Stimulated activated CD4-positive, alpha-beta T cell treated with anti-CD3 and anti-CD28 coated beads, Interleukin-15, amount 100 ng/mL, for 1 hour (primary cell): ENCODE measurements around the gene CFAP61.

Experiments used
- DNase-seq, 2 donors: peaks; one replicate each; pipeline ENCODE4 v3.0.0-alpha.2; 2020; ENCODE audit warnings: low read depth in 1 of 2, low spot score in 1 of 2

CFAP61 gene

DNA sequence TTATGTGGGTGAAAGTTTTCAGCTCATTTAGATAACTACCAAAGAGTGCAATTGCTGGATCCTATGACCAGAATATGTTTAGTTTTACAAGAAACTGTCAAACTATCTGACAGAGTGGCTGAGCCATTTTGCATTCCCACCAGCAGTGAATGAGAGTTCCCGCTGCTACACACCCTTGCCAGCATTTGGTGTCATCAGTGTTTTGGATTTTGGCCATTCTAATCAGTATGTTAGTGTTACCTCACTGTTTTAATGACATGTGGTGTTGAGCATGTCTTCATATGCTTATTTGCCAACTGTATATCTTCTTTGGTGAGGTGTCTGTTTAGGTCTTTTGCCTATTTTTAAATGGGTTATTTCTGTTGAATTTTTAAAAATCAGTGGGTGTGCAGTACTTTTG is 120.9 kb downstream of the CFAP61 start:
- no peak for DNase-seq

DNA sequence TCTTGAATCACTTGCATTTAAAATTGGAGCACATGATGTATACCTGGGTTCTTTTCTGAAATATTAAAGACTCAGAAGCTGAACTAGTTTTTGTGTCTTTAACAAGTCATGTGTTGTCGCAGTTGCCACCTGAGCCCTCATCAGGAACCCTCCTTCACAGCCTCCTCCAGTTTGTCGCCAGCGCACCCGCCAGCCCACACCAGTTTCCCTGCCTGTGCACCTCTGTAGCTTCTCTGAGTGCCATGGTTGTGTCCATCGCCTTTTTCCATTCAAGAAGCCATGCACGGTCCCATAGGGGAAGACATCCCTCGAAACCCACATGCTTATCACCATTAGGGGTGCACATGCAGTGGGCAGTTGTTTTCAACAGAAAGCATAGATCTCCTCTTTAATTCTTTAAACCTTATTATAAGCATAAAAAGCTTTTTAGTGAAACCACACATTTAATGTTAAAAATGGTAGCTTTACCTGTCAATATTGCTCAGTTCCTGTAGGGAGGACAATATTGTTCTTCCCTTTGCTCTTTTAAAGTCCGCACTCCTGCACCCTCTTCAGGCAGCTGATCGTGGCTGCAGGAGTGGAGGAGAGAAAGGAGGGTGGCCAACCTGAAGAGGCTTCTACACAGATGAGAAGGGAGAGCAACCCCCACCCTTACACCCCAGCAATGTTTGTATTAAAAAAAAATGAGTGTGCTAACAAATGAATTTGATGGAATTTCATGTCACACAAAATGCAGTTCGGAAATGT is 121.9 kb downstream of the CFAP61 start:
- DNase-seq: no peak

DNA sequence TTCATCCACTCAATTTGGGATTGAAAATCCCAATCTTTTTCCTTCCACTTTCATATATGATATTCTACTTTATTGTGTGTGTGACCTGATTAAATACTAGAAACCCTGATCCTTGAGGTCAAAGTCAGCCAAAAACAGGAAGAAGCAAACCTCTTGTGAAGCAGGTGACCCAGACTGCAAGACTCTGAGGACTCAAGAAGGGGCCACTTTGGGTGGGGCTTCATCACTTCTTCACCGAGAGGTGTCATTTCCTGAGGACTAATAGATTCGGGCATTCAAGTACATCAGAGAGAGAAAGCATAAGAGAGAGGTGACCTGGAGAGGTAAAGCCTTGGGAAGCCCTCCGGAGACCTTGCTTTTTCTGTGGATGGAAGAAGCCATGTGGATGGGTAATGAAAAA is 129.0 kb downstream of the CFAP61 start:
- no peak for DNase-seq

DNA sequence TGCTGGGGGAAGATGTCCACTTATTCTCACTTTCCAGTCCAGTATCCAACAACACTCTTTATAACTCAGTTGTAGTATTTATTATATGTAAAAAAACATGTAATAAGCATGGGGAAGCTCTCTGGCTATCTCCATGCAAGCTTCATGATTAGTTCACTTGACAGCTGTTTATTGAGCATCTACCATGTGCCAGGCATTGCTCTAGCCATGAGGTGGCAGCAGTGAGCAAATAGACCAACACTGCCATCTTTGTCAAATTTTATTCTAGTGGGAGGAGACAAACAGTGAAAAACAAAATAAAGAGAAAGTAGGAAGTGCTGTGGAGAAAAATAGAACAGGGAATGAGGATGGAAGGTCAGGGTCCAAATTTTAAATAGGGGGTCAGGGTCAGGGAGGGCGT is 131.8 kb downstream of the CFAP61 start:
- no peak for DNase-seq

DNA sequence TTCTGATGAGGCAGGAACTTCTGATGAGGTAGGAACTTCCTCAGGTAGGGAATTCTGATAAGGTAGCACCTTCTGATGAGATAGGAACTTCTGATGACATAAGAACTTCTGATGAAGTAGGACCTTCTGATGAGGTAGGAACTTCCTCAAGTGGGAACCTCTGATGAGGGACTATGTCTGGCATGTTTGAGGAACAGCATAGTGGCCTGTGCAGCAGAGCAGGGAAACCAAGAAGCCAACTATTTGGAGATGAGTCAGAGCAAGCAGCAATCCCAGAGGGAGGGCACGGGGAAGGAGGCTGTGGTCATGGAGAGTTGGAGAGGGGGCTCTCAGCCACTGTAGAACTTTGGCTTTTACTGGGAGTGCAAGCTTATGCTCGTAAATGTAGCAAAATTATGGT is 132.4 kb downstream of the CFAP61 start:
- no peak for DNase-seq

DNA sequence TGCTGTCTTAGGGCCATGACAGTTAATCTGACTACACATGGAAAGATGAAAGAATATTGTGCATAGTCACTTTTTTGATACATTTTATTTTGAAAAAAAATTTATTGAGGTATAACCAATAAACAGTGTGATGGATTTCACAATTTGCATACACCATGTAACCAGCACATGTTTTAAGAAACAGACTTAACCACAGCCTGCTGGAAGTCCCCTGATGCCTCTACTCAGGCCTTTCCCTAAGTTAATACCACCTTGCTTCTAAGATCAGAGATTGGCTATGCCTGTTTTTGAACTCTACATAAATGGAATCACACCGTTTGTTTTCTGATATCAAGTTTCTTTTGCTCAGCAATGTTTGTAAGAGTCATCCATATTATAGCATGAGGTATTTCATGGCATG is 136.3 kb downstream of the CFAP61 start:
- no peak for DNase-seq

DNA sequence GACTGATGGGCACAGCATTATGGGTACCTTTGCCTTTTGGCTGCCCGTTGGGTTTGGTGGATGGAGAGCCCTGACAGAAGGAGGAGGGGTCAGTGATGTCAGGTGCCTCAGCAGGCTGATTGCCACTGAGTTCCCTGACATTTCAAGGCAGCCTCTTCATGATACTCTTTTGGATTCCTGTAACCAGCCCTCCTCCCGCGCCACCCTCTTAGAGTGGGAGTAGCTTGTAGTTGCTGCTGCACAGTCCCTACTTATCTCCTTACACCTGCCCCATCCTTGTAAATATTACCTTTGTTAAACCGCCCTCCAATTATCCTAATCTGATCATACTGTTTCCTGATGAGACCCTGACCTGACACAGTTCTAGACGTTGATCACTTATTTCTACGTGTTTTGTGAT is 140.0 kb downstream of the CFAP61 start:
- DNase-seq: no peak

DNA sequence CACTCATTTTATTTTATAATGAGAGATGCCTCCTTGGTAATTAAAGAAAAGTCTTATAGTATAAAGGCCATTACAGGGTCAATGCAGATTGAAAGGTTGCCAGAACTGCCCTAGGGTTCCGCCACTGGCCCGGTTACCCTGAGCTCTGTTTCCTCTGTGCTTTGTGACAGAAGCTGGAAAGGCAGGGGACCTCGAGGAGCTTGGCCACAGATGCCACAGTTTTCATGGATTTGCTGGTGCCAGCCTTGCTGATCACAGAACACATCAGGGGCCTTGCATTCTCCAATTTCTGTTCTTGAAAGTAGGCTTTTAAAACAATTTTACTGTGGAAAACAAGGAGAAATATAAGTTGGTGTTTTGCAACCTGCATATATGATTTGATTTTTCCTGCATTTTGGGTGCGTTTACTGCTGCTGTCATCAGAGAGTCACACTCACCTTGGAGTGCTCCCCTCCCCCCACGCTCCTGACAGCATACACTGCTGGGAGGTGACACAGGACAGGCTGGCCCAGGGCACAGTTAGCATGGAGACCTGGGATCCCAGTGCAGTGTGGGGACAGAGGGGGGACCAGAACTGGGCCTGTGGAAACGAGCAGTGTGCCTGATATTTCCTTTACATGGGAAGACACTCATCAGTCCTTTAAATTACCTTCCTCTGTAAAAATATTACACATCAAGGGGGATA is 142.8 kb downstream of the CFAP61 start:
- DNase-seq: no peak

DNA sequence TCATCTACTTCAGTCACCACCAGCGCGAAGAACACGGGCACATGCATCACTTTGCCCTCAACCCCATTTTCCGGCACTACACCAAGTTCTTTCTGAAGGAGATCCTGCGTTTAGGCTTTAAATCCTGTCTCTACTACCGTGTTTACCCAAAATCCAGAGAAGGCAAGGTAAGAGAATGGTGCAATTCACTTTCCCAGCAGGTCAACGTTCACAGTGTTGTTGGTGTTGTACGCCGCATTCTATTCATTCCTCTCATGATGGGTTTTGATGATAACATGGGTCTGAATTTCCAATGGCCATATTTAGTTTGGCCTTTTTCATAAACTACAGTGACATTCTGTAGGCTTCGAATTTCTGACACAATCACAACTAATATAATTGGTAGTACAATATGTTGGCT is 144.3 kb downstream of the CFAP61 start:
- DNase-seq: no peak

DNA sequence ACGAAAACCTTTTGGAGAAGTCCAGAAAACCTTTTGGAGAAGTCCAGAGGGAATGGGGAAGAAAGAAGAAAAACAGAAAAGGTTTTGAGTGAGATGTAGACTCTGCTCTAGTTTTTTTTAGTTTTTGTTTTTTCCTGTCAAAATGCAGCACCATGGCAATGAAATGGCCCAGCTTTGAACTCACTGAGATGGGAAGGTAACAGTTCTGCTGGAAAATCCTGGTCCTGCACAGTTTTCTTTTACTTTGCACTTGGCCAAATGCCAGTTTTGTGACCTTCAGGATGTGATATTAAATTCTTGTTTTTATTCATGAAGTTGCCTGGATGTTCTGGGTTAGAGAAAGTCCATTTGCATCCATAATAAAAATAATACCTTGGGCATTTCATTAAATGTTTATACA is 145.7 kb downstream of the CFAP61 start:
- DNase-seq: no peak

DNA sequence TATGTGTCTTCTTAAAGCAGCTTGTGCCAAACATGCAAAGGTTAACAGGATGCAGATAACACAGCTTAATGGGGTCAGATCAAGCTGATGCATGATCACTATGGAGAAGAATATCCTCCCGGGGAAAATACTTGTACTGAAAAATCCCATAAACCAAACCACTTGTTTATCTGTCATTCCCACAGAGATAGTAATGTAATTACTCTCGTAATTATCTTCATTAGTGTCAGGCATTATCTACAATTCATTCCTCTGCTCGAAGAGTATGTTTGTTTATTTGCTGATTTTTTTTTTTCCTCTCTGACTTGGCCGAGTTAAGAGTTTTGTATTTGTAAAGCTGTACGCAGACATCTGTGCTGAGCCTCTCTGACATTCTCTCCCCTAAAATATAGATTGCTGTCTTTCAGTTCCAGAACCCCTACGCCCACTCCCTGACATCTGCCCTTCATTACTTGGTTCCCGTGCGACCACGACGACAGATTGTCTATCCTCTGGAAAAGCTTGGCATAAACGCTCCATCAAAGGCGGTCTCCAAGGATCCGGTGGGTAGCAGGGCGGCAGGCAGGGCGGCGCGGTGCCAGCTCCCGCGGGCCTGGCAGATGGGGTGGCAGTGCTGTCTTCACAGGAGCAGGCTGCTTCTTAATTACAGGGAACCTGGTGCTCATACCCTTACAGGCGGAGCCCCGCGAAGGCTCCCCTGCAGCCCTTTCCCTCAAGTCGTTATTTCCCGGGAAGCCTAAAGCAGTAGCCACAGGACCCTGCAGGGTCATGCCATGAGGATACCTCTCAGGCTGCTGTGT is 147.2 kb downstream of the CFAP61 start:
- no peak for DNase-seq

DNA sequence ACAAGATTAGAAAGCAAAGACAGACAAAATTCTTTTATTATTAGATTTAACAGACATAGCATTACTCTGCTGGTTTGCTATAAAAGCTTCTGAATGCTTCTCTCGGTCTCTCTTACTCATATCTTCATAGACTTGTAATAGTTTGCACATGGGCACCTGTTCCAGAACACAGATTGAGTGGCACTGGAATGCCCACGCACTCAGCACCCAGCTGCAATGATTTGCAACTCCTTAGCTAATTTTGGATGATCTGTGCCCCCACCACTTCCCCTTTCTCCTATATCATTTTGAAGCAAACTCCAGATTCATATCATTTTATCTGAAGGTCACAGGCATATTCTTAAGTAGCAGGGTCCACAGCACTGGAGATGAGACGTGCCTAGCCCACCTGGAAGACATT is 148.8 kb downstream of the CFAP61 start:
- no peak for DNase-seq

DNA sequence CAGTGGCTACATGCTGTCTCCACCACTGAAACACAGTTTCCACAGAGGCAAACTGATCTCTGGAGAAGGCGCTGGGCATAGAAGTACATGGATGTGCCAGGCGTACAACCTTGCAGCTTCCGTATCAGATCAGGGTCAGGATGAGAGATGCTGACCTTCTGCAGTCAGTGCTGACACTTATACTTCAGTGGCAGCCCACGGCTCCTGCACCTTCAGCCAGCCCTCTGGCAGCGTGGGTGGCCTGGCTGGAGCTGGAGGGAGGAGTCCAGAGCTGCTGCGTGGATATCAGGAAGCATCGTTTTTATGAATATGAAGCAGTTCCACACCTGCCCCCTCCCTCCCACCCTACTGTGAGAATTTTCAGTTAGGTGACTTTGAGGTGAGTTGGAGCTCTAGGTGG is 149.3 kb downstream of the CFAP61 start:
- no peak for DNase-seq

DNA sequence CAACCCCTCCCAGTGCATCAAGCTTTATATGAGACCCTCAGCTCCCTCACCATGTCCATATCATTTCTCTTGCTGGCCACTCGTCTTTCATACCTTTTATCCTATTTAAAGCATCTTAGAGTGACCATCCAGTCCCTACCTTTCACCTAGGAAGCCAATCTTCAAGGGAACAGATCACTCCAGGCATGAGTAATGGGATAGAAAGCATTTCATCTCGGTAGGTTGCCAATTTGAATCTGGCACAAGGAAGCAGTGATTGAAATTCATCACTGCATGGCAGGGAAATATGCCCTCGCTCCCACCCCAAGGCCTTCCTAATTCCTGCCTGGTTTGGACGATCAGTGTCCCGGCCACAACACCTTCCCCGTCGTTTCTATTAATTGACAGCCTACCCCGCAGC is 150.4 kb downstream of the CFAP61 start:
- DNase-seq: no peak

DNA sequence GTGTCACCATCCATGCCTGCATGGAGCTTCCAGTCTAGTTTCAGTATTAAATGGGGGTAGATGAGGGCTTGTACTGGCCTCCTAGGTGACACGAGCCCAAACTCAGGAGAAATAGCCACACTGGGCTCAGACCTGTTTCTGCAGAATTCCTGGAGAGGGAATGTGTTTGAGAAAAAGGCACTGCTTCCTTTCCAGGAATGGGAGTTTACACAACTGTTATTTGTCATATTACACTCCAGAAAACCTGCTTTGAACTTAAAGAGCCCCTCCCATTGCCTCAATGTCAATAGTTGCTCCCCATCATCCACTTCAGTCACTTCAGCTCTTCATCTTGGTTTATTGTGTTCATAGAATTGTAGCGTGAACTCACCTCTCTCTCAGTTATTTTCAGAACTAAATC is 151.5 kb downstream of the CFAP61 start:
- no peak for DNase-seq

DNA sequence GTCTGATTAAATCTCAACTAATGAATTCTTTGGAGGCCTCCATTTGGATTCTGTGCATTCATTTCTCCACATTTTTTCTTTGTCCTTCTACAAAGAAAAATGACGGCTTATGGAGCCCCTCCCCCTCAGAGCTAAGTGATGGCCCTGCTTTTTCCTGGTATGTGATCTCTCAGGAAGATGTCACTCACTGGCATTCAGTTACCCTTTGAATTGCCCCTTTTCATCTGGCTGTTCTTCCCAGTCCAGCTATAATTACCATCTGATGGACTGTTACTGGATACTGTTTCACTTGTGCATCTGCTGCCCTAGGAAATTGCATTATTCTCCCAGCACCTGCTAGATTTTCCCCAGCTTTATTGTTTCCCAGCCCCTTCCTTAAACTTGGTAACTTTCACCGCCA is 151.9 kb downstream of the CFAP61 start:
- no peak for DNase-seq

DNA sequence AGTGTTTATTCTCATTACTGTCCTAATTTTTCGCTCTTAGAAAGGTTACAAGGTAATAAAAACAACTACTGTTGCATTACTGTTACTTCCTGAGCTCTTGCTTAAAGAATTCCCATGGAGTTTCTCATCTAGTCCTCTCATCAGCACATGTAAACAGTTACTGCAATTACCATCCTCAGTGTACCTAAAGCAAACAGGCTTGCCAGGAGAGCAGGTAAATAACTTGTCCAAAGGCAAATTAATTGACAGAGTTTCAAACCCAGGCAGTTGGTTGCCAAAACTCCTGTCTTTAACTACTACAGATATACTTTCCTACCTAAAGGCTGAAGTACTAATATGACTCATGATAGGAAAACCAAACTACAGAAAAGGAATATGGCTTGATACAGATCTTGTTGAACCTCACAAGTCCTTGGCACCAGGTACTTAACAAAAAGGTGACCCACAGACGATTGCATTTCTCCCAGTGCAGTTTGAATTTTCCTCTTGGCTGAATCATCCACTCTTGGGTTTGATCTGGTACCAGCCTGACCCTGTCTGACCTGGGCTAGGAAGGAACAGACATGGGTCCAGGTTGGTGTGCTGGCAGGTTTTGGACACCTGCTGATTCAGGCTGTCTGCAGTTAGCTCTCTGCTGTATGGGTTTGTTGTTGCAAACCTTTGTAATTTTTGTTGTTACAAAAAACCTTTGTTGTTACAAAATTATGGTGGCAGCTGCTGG is 153.0 kb downstream of the CFAP61 start:
- no peak for DNase-seq

DNA sequence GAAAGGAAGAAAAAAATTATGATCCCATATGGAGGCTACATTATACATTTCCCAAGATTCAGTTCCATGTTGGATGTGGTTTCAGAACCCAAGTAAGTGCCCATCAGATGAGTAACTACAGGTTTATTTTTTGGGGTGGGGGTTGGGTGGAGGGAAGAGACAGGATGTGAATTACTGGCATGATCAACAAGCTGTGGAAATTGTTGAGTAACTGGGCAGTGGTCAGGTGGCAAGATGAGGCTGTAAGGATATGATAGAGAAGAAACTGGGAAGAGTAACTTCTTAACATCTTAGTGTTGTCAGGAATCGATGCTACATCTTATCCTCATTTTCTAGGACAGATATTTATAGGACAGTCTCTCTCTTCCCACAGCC is 153.5 kb downstream of the CFAP61 start:
- DNase-seq: no peak

DNA sequence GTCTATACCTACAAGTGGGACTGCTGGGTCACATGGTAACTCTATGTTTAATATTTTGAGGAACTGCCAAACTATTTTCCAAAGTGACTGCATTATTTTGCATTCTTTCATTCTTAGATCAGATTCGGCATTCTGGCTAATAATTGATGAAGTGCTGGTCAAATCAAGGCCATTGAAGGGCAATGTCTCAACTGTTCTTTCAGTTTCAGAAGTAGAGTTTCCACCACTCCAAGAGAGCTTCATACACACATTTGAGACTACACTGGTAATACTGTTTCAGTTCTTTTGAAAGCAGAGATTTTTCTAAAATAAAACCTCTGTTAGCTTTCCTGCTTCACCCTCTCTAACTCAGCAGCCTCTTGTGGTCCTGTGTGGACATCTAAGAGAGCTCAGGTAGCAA is 154.5 kb downstream of the CFAP61 start:
- no peak for DNase-seq

DNA sequence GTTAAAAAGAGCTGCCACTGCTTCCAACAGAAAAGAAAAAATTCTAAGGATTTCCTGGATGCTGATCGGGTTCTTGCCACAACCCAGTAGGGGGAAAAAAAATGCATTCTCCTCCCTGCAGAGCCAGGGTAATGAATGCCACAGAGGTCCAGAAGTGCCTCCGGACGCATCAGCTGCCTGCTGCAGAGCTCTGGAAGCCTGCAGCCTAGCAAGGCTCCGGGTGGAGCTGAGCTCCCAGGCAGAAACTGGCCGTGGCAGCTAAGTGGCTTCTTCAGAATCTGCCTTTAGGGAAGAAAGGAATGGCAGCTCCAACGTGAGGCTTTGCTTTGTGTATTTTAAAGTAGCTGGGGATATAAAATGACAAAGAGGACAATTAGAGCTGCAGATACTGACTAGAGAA is 155.0 kb downstream of the CFAP61 start:
- DNase-seq: no peak

DNA sequence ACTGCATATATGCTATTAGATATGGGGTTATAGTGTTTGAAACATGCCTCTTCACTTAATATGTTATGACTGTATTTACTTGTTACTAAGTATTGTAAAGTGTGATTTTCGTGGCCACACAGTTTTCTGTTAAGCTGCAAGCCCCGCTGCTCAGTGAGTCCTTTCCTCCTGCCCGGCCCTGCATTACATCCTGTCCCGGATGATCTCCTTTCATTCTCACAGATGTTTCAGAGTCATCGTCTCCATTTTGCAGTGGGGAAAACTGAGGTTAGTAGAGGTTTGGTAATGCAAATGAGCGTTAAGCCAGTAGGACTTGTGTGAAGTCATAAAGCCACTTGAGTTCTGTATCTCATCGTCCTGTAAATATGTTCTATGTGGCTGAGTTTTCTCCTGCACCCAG is 155.5 kb downstream of the CFAP61 start:
- DNase-seq: no peak

DNA sequence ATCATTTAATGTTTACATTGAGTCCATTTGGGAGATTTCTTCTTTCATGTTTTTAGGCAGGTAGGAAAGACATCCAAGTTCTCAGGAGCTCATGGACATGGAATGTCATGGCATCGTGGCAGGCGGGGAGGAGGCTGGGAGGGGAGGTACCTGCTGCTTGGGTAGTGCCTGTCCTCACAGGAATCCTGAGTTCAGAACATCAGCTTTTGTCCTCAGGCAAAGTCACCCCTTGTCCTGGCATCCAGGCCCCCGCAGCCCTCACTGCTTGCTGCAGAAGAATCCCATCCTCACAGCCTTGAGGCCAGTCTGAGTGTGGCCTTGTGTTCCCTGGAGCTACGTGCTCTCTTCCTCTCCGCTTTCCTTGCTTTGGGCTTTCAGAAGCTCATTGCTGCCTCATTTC is 157.4 kb downstream of the CFAP61 start:
- DNase-seq: no peak
